ENCODE data around the gene DDIT4. TPM values are rescaled to one million over a fixed set of nuclear protein-coding genes. Genes with fewer than 3 reads are reported as not detected.

DDIT4 gene
- total and polyA plus RNA-seq, 2 of the 4 experiments (the other 2 are of a cell fraction) = 59.6 to 108 TPM

DNA sequence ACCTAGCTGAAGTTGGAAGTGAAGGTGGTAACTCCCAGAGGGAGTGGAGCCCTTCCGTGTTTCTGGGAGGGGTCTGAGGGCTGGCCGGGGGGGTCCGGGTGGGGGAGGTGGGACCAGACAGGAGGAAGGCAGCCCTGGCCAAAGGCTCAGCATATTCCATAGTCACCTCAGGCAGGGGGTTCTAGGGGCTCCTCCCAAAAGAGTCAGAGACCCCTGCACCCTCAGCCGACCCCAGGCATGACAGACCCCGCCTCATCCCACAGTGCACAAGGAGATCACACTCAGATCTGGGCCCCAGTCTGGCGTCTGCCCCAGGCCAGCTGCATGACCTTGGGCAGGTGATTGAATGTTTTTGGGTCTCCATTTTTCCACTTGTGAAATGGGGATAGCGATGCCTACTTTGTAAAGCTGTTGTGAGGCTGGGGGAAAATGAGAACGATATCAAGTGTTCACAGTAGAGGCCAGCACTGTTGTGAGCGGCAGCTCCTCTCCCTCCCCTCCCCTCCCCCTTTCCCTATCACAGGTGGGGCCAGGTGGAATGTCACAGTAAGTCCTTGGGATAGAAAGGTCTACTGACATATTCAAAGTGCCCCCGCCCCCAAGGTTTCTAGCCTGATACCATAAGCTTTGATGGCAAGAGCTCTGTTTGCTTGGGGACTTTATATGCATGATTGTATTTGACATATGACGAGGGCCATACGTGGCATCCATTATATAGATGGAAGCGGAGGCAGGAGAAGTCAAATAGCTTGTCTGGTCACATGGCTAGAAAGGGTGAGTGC lies 47.7 kb downstream of the DDIT4 start (continued):
- TF ChIP-seq, protein P1, sequence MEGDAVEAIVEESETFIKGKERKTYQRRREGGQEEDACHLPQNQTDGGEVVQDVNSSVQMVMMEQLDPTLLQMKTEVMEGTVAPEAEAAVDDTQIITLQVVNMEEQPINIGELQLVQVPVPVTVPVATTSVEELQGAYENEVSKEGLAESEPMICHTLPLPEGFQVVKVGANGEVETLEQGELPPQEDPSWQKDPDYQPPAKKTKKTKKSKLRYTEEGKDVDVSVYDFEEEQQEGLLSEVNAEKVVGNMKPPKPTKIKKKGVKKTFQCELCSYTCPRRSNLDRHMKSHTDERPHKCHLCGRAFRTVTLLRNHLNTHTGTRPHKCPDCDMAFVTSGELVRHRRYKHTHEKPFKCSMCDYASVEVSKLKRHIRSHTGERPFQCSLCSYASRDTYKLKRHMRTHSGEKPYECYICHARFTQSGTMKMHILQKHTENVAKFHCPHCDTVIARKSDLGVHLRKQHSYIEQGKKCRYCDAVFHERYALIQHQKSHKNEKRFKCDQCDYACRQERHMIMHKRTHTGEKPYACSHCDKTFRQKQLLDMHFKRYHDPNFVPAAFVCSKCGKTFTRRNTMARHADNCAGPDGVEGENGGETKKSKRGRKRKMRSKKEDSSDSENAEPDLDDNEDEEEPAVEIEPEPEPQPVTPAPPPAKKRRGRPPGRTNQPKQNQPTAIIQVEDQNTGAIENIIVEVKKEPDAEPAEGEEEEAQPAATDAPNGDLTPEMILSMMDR (conservative IDR thresholded peaks at IDR 0.05; ENCODE audit: low read depth, low read length) = no peak
- TF ChIP-seq RCOR1 (IDR thresholded peaks at IDR 0.05; ENCODE audit: insufficient replicate concordance, low read length) (no peak), NFE2L2 (IDR thresholded peaks at IDR 0.05; ENCODE audit: low read depth, low read length) (no peak)
